ENCODE data around the gene CA12.

CA12 gene

GRCh38 chr15:63380151-63380807 lies 1.4 kb downstream of the CA12 start:
- no peak for TF ChIP-seq TCF4 (CRISPR knock-in tag; IDR thresholded peaks at IDR 0.05; ENCODE audit: borderline replicate concordance)
- no peak for TF ChIP-seq BACH2 (CRISPR knock-in tag; IDR thresholded peaks at IDR 0.05; ENCODE audit: borderline replicate concordance)
- 0 out of 2 replicates have a peak, but pooled peaks have one; percentile 15 for TF ChIP-seq GLIS3 (CRISPR knock-in tag; IDR thresholded peaks at IDR 0.05)
- TF ChIP-seq RARB (CRISPR knock-in tag; IDR thresholded peaks at IDR 0.05): no peak
- peak; percentile 18; the same call in 1 of the 2 replicates for TF ChIP-seq TSHZ2 (CRISPR knock-in tag; IDR thresholded peaks at IDR 0.05)
- peak; percentile 36 for ATAC-seq

GRCh38 chr15:63379492-63380150 lies 2.0 kb downstream of the CA12 start:
- no peak for TF ChIP-seq TSHZ2 (CRISPR knock-in tag; IDR thresholded peaks at IDR 0.05)
- no peak for TF ChIP-seq ZFP3 (CRISPR knock-in tag; IDR thresholded peaks at IDR 0.05)
- no peak for TF ChIP-seq GLIS3 (CRISPR knock-in tag; IDR thresholded peaks at IDR 0.05)
- TF ChIP-seq ZFP30 (CRISPR knock-in tag; IDR thresholded peaks at IDR 0.05): no peak
- TF ChIP-seq CSDC2 (CRISPR knock-in tag; IDR thresholded peaks at IDR 0.05): no peak
- TF ChIP-seq OSR1 (CRISPR knock-in tag; IDR thresholded peaks at IDR 0.05): no peak
- TF ChIP-seq ARNTL (CRISPR knock-in tag; IDR thresholded peaks at IDR 0.05; ENCODE audit: borderline replicate concordance, low read depth): no peak
- TF ChIP-seq ZNF70 (CRISPR knock-in tag; IDR thresholded peaks at IDR 0.05): no peak
- no peak for TF ChIP-seq ZC3H10 (CRISPR knock-in tag; IDR thresholded peaks at IDR 0.05)
- TF ChIP-seq PATZ1 (CRISPR knock-in tag; IDR thresholded peaks at IDR 0.05; ENCODE audit: borderline replicate concordance): no peak
- TF ChIP-seq POU6F1 (CRISPR knock-in tag; IDR thresholded peaks at IDR 0.05; ENCODE audit: borderline replicate concordance, low read depth): no peak
- no peak for TF ChIP-seq RARB (CRISPR knock-in tag; IDR thresholded peaks at IDR 0.05)
- no peak for TF ChIP-seq TCF4 (CRISPR knock-in tag; IDR thresholded peaks at IDR 0.05; ENCODE audit: borderline replicate concordance)
- no peak for TF ChIP-seq ESRRG (CRISPR knock-in tag; IDR thresholded peaks at IDR 0.05)
- TF ChIP-seq TOX (CRISPR knock-in tag; IDR thresholded peaks at IDR 0.05; ENCODE audit: borderline replicate concordance): no peak
- TF ChIP-seq SNAI2 (CRISPR knock-in tag; IDR thresholded peaks at IDR 0.05): no peak
- ATAC-seq: no peak

- no peak for ATAC-seq
- TF ChIP-seq GLIS3 (CRISPR knock-in tag; IDR thresholded peaks at IDR 0.05): no peak
- no peak for TF ChIP-seq ISL1 (CRISPR knock-in tag; IDR thresholded peaks at IDR 0.05)
- TF ChIP-seq ESRRG (CRISPR knock-in tag; IDR thresholded peaks at IDR 0.05): no peak
- no peak for TF ChIP-seq TSHZ2 (CRISPR knock-in tag; IDR thresholded peaks at IDR 0.05)
- TF ChIP-seq CSRNP3 (CRISPR knock-in tag; IDR thresholded peaks at IDR 0.05): no peak
- no peak for TF ChIP-seq ZFP3 (CRISPR knock-in tag; IDR thresholded peaks at IDR 0.05)
- no peak for TF ChIP-seq SNAI2 (CRISPR knock-in tag; IDR thresholded peaks at IDR 0.05)
- TF ChIP-seq PPARA (CRISPR knock-in tag; IDR thresholded peaks at IDR 0.05; ENCODE audit: borderline replicate concordance): no peak
- TF ChIP-seq CREB5 (CRISPR knock-in tag; IDR thresholded peaks at IDR 0.05; ENCODE audit: low read depth): no peak
Observed at GRCh38 chr15:63378946-63379345, 2.7 kb downstream of the CA12 start.
